ENCODE data around the gene STYXL2.

DNA sequence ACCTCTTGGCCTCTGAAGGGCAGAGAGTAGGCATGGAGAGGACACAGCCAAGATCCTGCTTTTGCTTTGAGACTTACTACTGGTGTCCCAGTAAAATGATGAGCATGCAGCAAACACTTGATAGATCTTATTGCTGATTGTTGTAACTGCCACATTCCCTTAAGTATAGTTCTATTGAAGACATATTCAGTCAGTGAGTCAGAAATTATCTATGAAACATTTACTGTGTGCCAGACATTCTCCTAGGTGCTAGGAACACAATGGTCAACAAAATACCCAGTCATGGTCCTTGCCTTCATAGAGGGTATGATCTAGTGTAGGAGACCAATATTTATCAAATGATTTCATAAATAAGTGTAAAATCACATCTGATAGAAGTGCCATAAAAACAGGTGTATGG lies 13.6 kb downstream of the STYXL2 start:
- no peak for TF ChIP-seq EZH2 (optimal IDR thresholded peaks at IDR 0.05; ENCODE audit: low read depth, low read length)
- TF ChIP-seq, protein P1, sequence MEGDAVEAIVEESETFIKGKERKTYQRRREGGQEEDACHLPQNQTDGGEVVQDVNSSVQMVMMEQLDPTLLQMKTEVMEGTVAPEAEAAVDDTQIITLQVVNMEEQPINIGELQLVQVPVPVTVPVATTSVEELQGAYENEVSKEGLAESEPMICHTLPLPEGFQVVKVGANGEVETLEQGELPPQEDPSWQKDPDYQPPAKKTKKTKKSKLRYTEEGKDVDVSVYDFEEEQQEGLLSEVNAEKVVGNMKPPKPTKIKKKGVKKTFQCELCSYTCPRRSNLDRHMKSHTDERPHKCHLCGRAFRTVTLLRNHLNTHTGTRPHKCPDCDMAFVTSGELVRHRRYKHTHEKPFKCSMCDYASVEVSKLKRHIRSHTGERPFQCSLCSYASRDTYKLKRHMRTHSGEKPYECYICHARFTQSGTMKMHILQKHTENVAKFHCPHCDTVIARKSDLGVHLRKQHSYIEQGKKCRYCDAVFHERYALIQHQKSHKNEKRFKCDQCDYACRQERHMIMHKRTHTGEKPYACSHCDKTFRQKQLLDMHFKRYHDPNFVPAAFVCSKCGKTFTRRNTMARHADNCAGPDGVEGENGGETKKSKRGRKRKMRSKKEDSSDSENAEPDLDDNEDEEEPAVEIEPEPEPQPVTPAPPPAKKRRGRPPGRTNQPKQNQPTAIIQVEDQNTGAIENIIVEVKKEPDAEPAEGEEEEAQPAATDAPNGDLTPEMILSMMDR (IDR thresholded peaks at IDR 0.05; ENCODE audit: low read length) = no peak

Data from MM.1S (cell line).